ENCODE measurements around the gene HNMT.
"Not testable (repeated sequence)": the region's sequence is repeated elsewhere in the genome, so short reads cannot be mapped to it uniquely, and the experiment has no call there.

The HNMT gene

DNA sequence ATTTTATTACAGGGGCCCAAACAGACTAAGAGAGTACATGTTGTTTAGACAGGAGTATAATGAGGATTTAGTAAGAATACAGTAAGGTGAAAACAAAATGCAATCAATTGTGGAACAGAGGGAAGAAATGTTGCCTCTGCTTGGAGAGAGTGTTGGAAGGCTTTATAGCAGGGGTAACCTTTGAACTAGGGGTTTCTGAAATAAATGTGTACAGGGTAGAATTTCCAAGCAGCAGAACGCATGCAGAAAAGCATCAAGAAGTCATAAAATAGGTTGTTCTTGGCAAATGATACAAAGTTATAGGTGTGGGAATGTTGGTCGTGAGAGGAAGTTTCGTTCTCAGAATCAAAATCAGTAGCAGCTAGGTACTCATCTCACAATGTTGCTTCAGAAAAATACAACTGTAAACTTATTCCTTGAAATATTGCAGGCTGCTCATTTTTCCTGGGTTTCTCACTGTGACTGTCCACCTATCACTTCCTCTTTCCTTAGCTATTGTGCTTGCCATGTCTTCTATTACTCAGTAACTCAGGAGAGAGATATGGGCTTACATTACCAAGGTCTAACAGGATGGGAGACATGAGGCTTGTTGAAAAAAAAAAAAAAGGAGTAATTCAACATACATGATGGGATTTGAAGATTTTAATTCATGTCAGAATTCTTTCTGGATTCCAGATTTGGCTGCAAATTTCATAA is 17.1 kb upstream of the HNMT start:
- DNase-seq: no peak

- DNase-seq: peak; percentile 49
These were observed 16.4 kb upstream of the HNMT start for GRCh38 chr2:137947728-137948336.

DNA sequence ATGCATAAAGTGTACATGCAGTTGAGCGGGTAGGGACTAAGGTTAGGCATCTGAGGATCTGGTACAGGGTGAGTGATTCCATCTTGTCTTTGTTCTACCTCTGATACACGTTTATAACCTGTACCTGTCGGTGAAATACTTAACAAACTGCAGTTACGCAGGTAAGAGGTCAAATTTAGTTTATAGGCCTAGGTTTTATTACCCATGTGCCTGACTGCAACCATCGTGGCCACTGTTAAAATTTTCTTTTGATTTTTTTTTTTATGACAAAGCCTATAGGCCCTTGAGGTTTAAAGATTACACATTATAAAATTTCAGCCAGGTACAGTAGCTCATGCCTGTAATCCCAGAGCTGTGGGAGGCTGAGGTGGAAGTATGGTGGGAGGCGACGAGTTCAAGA is 15.4 kb upstream of the HNMT start:
- no peak for DNase-seq

DNA sequence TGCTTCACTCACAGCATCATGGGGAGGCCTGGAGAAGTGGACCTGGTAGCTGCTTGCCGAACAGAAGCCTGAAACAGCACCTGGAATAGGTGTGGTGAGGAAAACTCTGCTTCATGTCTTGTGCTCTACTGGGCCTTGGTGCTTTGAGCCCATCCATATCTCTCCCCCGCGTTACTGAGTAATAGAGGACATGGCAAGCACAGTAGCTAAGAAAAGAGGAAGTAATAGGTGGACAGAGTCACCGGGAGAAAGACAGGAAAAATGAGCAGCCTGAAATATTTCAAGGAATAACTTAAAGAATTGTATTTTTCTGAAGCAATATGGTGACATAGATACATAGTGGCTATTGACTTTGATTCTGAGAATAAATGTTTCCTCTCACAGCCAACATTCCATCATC is 14.0 kb upstream of the HNMT start:
- no peak for DNase-seq

- no peak for DNase-seq
These were observed 12.7 kb upstream of the HNMT start for GRCh38 chr2:137951586-137951985.

DNA sequence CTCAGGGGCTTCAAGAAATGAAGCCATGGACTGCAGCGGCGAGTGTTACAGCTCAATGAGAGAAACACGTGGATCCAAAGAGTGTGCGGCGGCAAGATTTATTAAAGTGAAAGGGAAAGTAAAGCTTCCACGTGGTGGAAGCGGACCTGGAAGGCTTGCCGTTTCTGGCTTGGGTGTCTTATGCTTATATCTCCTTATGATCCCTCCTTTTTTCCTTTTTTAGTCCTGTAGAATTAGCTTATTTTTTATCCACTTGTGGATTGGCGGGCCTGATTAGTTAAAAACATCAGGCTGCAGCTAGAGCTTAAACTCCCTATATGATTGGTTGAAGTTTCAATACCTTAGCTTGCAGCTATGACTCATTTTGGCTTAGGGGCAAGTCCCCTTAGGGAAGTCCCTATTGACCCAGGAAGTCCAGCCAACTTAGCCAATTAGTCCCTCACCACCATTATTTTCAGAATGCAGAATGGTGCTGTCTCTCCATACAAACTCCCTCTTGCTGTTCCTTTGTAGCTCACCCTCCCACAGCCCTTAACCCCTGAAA is 11.6 kb upstream of the HNMT start:
- DNase-seq: peak; percentile 66

DNA sequence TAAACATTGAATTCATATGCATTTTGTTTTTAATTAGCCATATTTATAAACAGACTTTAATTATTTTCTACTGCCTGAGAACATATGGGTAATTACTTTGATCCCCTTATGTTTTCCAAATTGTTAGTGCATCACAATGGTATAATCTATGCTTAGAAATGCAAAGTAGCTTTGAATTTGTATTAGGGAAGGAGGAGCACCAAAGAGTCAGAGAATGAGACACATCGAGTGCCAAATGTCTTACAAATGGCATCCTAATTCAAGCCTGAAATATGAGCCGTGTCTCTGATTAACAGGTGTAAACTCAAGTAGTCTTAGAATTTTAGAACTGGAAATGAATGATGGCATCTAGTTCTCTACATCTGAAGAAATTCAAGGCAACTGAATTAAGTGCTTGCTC is 8.7 kb upstream of the HNMT start:
- DNase-seq: no peak

DNA sequence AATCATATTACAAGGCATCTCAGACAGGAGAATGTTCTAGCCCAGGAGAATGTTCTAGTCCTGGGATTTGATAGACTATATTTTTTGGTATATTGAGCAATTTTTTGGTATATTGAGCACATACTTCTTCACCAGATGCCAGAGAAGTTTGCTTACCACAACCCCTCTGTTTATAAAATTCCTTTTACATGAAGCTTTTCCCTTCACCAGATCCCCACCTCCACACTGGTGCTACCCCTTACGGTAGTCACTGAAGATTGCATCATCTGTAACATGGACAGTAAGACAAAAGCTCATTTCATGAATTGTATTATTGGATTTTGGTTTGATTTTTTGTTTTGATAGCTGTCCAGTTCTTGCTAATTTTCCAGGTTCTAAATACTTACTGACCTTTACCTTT is 7.2 kb upstream of the HNMT start:
- no peak for DNase-seq

GRCh38 chr2:137959166-137959565 is 5.1 kb upstream of the HNMT start:
- no peak for DNase-seq

DNA sequence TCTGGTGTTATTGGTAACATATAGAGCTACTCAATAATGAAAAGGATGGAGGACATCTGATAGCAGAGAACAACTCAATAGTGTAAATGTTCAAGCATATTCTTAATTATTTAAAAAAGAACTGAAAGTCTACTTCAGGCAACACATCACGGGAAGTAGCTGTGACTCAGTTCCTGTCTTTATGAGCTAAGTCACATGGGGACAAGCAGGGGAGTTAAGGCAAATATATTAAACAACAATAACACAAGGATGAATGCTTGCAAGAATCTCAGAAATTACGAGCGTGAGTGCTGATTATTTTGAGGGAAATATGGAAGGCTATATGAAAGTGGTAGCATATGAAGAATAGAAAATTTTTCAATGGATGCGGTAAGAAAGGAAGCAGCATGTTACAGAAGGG is 4.0 kb upstream of the HNMT start:
- DNase-seq: no peak

- no peak for DNase-seq
These were observed 2.7 kb upstream of the HNMT start for GRCh38 chr2:137961602-137962001.

GRCh38 chr2:137963535-137964065 is 673 bp upstream of the HNMT start:
- DNase-seq: no peak

- DNase-seq: no peak
These were observed 686 bp downstream of the HNMT start for GRCh38 chr2:137964859-137965459.

- no peak for DNase-seq
These were observed 1.8 kb downstream of the HNMT start for GRCh38 chr2:137966043-137966442.

DNA sequence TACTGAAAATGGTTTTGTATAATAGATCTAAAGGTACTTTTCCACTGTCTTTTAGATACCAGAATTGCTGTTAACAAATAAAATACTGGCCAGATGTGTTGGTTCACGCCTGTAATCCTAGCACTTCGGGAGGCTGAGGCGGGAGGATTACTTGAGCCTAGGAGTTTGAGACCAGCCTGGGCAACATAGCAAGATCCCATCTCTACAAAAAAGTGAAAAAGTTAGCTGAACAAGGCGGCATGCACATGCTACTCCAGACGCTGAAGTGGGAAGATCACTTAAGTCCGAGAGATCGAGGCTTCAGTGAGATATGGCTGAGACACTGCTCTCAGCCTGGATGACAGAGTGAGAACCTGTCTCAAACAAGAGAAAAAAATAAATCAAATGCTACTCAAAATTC is 2.8 kb downstream of the HNMT start:
- no peak for DNase-seq

DNA sequence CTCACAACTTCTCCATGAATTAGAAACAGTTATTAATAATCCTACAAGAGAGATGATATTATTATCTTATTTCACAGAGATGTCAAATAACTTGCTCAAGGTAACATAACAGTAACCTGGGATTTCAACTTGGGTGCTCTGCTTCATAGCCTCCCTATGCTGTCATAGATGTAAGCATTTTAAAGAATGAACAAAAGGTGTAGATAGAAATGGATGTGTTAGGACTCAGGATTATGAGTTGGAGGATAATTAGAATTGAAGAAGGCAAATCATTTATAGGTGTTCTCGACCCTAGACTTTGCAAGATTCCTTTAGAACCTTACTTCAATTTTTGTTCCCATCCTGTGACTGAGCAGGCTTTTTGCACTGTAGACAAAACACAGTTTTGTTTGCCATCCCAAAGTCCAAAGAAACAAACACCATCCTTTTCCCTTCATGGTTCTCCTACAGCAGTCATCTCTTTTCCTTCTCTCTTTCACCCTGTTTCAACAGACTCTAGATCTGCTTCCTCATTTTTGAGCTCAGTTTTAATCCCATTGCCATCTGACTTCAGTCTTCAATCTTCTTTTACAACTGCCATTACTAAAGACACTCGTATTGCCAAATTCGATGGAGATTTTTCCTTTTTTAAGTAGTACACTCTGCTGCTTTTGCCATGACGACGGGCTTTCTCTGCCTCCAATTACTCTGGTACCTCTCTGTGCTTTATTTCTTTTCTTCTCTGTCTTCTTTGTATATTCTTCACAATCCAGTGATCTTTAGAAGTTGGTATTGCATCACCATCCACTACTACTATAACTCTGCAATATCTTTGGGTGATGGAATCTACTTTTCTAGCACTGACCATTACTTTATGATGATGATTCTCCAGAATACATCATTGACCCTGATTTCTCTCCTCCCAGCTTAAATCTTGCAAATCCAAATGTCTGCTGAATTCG is 4.5 kb downstream of the HNMT start:
- no peak for DNase-seq

DNA sequence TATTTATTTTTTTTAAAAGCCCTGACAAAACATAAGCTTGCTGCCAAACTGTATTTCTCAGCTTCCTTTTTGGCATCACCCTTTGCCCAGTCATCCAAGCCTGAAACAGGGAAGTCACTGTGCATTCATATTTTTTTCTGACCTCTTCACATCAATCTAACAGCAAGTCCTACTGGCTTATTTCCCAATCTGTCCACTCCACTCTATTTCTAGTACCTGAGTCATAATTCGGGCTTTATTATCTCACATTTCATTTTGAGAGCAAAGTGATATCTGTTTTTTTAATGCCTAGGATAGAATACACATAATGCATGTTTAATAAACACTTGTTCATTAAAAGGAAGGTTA is 5.1 kb downstream of the HNMT start:
- peak; percentile 85 for DNase-seq

DNA sequence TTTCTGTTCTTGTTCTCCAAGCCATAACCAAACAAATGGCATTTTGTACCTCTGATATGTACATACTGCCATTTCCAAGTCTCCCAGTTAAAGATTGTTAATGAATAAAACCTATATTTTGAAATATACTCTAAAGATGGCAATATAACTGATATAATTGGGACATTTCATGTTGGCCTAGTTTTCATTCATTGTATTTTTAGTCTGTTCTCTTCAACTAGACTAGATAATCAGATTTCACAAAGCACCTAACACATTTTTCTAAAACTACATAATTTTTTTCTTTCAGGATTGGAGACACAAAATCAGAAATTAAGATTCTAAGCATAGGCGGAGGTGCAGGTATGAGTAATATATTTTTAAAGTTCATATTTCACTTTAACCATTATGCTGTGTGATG is 5.6 kb downstream of the HNMT start:
- no peak for DNase-seq

- not testable (repeated sequence) for DNase-seq
These were observed 7.0 kb downstream of the HNMT start for GRCh38 chr2:137971259-137971658.

- no peak for DNase-seq
These were observed 9.0 kb downstream of the HNMT start for GRCh38 chr2:137973280-137973679.

DNA sequence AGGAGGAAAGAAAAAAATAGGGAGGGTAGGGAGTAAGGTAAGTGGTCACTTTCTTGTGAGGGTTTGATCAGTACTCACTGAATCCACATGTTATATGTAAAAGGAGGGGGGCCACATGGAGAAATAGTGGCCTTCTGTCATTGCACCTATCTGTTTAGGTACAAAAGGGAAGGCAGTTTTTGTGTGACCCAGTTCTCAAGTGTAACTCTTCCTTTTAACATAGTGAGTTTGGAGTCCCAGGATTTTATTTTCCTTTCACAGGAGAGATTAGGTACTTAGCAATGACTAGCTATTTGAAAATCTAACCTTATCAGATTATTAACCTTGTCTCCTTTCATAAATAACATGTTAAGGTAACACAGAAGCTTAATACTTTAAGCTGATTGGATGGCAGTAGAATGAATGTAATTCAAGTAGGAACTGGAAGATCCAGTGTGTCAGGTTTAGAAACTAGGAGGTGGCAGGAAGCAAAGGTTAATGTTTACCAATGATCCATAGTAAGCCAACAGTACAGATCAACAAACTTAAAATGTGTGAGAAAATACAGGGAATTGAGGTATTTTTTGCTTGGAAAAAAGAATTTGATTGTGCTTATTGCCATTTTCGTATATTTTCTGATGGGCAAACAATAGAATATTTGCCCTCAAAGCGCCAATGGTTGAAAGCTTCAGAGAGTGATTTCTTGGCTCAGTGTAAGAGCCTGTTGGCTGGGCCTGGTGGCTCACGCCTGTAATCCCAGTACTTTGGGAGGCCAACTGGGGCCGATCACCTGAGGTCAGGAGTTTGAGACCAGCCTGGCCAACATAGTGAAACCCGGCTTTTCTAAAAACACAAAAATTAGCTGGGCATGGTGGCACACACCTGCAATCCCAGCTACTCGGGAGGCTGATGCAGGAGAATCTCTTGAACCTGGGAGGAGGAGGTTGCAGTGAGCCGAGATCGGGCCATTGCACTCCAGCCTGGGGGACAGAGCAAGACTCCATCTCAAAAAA is 11.3 kb downstream of the HNMT start:
- peak; percentile 62 for DNase-seq

- no peak for DNase-seq
These were observed 12.0 kb downstream of the HNMT start for GRCh38 chr2:137976274-137976673.

All from NCI-H2029 (cell line).